Measurements from ENCODE around the gene UBR3. TPM values are rescaled to one million over a fixed set of nuclear protein-coding genes. Genes with fewer than 3 reads are reported as not detected.

The UBR3 gene
- total RNA-seq, 1 experiment from 2014 or later: 30.0 TPM

DNA sequence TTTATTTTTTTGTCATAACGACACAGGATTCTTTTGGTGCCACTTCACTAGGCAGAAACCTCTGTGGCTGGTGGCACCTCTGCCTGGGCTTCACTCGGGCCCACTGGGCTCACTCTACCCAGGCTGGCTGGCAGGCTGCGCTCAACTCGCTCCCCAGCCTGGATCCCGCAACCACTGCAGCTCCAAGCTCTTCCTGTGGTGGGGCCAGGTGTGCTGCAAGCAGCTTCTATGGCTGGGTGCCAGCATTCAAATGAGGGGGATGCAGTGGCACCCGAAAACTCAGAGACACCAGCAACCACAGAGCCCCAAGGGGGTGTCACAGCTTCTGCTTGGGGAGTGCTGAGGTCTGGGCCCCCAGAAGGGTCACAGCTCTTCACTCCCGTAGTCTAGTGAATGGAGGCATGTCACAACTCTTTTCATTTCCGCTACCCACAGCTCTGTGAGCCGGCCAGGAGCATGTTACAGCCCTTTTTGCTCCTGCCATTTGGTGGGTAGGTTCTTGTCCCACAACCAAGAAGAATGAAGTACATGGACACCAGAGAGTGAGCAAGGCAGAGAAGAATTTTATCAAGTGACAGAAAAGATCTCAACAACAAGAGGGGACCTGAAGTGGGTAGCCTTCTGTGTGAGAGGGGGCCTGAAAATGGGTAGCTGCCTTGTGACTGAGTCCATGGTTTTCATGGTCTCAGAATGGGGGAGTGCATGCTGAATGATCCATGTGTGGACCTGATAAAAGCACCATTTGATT is 170.1 kb downstream of the UBR3 start:
- Mint-ChIP-seq H3K27me3 (ENCODE audit: insufficient read depth, unreplicated experiment) (no peaks in the 10 kb centered on the region), H3K36me3 (ENCODE audit: insufficient read depth, unreplicated experiment) (peaks cover 17% of the 10 kb centered on the region), H3K4me3 (ENCODE audit: unreplicated experiment) (no peak overlapping the region), H3K27ac (ENCODE audit: low read depth, unreplicated experiment) (no peak overlapping the region), H3K9me3 (ENCODE audit: unreplicated experiment) (no peaks in the 10 kb centered on the region), H3K4me1 (ENCODE audit: insufficient read depth, unreplicated experiment) (no peaks in the 10 kb centered on the region)
- no peak for DNase-seq (ENCODE audit: unreplicated experiment)
- TF ChIP-seq, protein P1, sequence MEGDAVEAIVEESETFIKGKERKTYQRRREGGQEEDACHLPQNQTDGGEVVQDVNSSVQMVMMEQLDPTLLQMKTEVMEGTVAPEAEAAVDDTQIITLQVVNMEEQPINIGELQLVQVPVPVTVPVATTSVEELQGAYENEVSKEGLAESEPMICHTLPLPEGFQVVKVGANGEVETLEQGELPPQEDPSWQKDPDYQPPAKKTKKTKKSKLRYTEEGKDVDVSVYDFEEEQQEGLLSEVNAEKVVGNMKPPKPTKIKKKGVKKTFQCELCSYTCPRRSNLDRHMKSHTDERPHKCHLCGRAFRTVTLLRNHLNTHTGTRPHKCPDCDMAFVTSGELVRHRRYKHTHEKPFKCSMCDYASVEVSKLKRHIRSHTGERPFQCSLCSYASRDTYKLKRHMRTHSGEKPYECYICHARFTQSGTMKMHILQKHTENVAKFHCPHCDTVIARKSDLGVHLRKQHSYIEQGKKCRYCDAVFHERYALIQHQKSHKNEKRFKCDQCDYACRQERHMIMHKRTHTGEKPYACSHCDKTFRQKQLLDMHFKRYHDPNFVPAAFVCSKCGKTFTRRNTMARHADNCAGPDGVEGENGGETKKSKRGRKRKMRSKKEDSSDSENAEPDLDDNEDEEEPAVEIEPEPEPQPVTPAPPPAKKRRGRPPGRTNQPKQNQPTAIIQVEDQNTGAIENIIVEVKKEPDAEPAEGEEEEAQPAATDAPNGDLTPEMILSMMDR (IDR thresholded peaks at IDR 0.05; ENCODE audit: unreplicated experiment): no peak
- ChIA-PET CTCF (no interaction called here), POLR2A (no interaction called here)
- intact Hi-C loops (cut with micrococcal nuclease): no loop called here
- BruUV-seq (replicated peaks): no TSS peak

DNA sequence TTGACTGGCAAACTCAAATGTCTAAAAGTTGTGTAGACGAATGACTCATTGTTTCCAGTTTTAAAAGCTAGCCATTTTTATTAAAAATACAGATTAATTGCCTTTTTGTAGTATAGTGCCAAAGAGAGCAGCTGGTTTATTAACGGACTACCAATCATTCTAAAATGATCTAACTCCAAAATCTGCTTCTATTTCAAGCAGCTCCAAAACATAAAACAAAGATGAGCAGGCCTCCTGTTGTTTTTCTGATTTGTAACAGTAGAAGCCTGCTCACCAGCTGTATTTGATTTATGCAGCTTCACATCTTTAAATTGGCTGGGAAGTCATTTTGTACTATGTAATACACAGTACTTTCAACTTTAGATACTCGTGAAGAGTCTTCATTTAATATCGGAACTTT is 171.8 kb downstream of the UBR3 start:
- DNase-seq (ENCODE audit: unreplicated experiment): no peak
- Mint-ChIP-seq H3K27ac (ENCODE audit: low read depth, unreplicated experiment) (no peak overlapping the region), H3K4me1 (ENCODE audit: insufficient read depth, unreplicated experiment) (no peaks in the 10 kb centered on the region), H3K9me3 (ENCODE audit: unreplicated experiment) (no peaks in the 10 kb centered on the region), H3K36me3 (ENCODE audit: insufficient read depth, unreplicated experiment) (peaks cover 28% of the 10 kb centered on the region), H3K4me3 (ENCODE audit: unreplicated experiment) (no peak overlapping the region), H3K27me3 (ENCODE audit: insufficient read depth, unreplicated experiment) (no peaks in the 10 kb centered on the region)
- TF ChIP-seq, protein P1 (IDR thresholded peaks at IDR 0.05; ENCODE audit: unreplicated experiment): no peak
- POLR2A ChIA-PET: interaction anchor here (0.6 kb wide), 1 partner anchor 17 kb away, joined by 4 read pairs; no protein-coding TSS in a partner anchor
- BruUV-seq (replicated peaks): no TSS peak
- CTCF ChIA-PET: no interaction called here
- intact Hi-C loops (cut with micrococcal nuclease): no loop called here

DNA sequence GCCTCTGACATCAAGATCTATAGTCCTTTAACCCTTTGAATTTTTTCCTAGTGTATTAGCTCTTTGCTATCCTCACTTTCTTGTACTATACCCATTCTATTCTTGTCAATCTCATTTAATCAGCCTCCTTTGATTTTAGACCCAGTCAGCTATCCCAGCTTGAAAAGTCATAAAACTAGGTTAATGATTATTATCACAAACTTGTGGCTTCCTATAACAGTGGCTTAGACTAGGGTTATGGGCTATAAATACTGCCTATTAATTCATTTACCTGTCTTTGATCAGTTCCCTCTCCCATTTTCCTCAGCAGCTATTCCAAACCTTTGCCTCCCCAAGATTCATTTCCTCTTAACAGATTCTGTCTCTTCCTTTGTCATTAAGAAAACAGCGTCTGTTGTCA is 174.8 kb downstream of the UBR3 start:
- Mint-ChIP-seq H3K36me3 (ENCODE audit: insufficient read depth, unreplicated experiment) (peaks cover 33% of the 10 kb centered on the region), H3K27ac (ENCODE audit: low read depth, unreplicated experiment) (no peak overlapping the region), H3K9me3 (ENCODE audit: unreplicated experiment) (no peaks in the 10 kb centered on the region), H3K4me3 (ENCODE audit: unreplicated experiment) (no peak overlapping the region), H3K27me3 (ENCODE audit: insufficient read depth, unreplicated experiment) (no peaks in the 10 kb centered on the region), H3K4me1 (ENCODE audit: insufficient read depth, unreplicated experiment) (peaks cover 9% of the 10 kb centered on the region)
- no TSS peak for BruUV-seq (replicated peaks)
- intact Hi-C loops (cut with micrococcal nuclease): no loop called here
- DNase-seq (ENCODE audit: unreplicated experiment): no peak
- ChIA-PET CTCF (no interaction called here), POLR2A (no interaction called here)
- TF ChIP-seq, protein P1 (IDR thresholded peaks at IDR 0.05; ENCODE audit: unreplicated experiment): no peak

DNA sequence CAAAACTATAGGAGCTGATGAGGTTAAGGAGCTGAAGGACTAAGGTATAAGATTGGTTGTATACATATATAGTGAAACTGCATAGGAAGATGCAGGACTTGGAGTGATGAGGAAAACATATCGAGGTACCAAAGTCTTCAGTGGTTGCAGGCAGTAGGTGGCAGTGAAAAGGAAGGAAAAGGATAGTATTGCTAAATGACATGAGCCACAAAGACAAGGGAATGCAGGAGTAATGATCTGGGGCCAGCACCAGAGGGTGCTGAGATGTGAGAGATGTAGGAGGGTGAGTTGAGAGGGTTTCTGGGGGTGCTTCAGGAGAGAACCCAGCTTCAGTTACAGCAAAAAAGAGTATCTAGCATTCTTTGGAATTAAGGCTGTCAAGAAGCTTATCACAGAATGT is 178.4 kb downstream of the UBR3 start:
- H3K36me3 Mint-ChIP-seq (ENCODE audit: insufficient read depth, unreplicated experiment): peaks cover 30% of the 10 kb centered on the region
- H3K4me3 Mint-ChIP-seq (ENCODE audit: unreplicated experiment): no peak overlapping the region
- TF ChIP-seq, protein P1 (IDR thresholded peaks at IDR 0.05; ENCODE audit: unreplicated experiment): no peak
- no peaks in the 10 kb centered on the region for H3K9me3 Mint-ChIP-seq (ENCODE audit: unreplicated experiment)
- H3K27ac Mint-ChIP-seq (ENCODE audit: low read depth, unreplicated experiment): no peak overlapping the region
- DNase-seq (ENCODE audit: unreplicated experiment): peak; percentile 2
- CTCF ChIA-PET: no interaction called here
- H3K4me1 Mint-ChIP-seq (ENCODE audit: insufficient read depth, unreplicated experiment): peaks cover 9% of the 10 kb centered on the region
- intact Hi-C loops (cut with micrococcal nuclease): no loop called here
- POLR2A ChIA-PET: interaction anchor here (1.0 kb wide), 1 partner anchor 18 kb away, joined by 3 read pairs; no protein-coding TSS in a partner anchor
- BruUV-seq (replicated peaks): no TSS peak
- no peaks in the 10 kb centered on the region for H3K27me3 Mint-ChIP-seq (ENCODE audit: insufficient read depth, unreplicated experiment)

Measured in MCF 10A (cell line).